H1 (cell line): ENCODE measurements around the gene TSPAN5.

Source experiments
- CEBPB ChIP-seq: IDR thresholded peaks from 2 replicates; pipeline ENCODE4 v1.6.1; 2012; ENCODE audit warnings: low read depth, low read length
- CHD7 ChIP-seq: fragments of 300-600 bp; sonication (generic); IDR thresholded peaks from 2 replicates; pipeline ENCODE4 v1.7.1; 2012; ENCODE audit warnings: low read length, moderate library complexity, mild to moderate bottlenecking, inconsistent platforms; ENCODE audit not compliant: insufficient replicate concordance
- CTCF ChIP-seq, 3 experiments: IDR thresholded peaks; 1 replicate in 2 of 3; 2 replicates in 1 of 3; pipeline versions ENCODE4 v1.5.1 to v1.6.1; 2011; ENCODE audit warnings: low read length in 3 of 3, mild to moderate bottlenecking in 3 of 3, inconsistent platforms in 2 of 3, low read depth in 1 of 3, moderate library complexity in 1 of 3; ENCODE audit not compliant: insufficient read depth in 1 of 3; ENCODE audit errors: control extremely low read depth in 1 of 3
- EZH2 ChIP-seq: fragments of 200-600 bp; sonication (generic); IDR thresholded peaks from 2 replicates; pipeline ENCODE4 v1.7.1; 2012; ENCODE audit warnings: low read depth, mild to moderate bottlenecking, moderate library complexity, low read length, inconsistent platforms; ENCODE audit not compliant: severe bottlenecking
- MAX ChIP-seq: IDR thresholded peaks from 2 replicates; pipeline ENCODE4 v1.6.1; 2012; ENCODE audit warnings: inconsistent platforms
- POLR2A ChIP-seq, 2 experiments: IDR thresholded peaks; 1 replicate in 1 of 2; 2 replicates in 1 of 2; pipeline ENCODE4 v1.6.1; 2011; ENCODE audit warnings: low read depth in 2 of 2, low read length in 2 of 2, mild to moderate bottlenecking in 2 of 2; ENCODE audit errors: control extremely low read depth in 1 of 2
- RXRA ChIP-seq: IDR thresholded peaks from 2 replicates; pipeline ENCODE4 v1.6.1; 2011; ENCODE audit warnings: low read depth, mild to moderate bottlenecking, low read length, moderate library complexity; ENCODE audit not compliant: insufficient read depth
- ZNF274 ChIP-seq: IDR thresholded peaks from 2 replicates; pipeline ENCODE4 v1.7.0; 2012; ENCODE audit warnings: low read length, borderline replicate concordance; ENCODE audit errors: extremely low read depth

GRCh38 chr4:98480535-98480934, 177.9 kb downstream of the TSPAN5 start:
- no peak for TF ChIP-seq RXRA
- TF ChIP-seq POLR2A (IDR thresholded peaks at IDR 0.05; ENCODE audit: control extremely low read depth in 1 of 2, low read depth in 2 of 2, low read length in 2 of 2): no peak
- TF ChIP-seq CHD7: no peak
- no peak for TF ChIP-seq EZH2
- TF ChIP-seq ZNF274: no peak
- TF ChIP-seq CEBPB: no peak
- no peak for TF ChIP-seq CTCF (IDR thresholded peaks at IDR 0.05; ENCODE audit: control extremely low read depth in 1 of 3, insufficient read depth in 1 of 3, low read depth in 1 of 3, low read length in 3 of 3)
- no peak for TF ChIP-seq MAX
